Measurements from ENCODE around the gene PFKL. TPM values are rescaled to one million over a fixed set of nuclear protein-coding genes. Genes with fewer than 3 reads are reported as not detected.
A peak's percentile ranks its signal among the peaks of the same experiment; 100 is the strongest.

The PFKL gene
- total and polyA plus RNA-seq, 2 donors (not counting 1 experiment from before 2014, with no cell fraction given) = 267 to 318 TPM

DNA sequence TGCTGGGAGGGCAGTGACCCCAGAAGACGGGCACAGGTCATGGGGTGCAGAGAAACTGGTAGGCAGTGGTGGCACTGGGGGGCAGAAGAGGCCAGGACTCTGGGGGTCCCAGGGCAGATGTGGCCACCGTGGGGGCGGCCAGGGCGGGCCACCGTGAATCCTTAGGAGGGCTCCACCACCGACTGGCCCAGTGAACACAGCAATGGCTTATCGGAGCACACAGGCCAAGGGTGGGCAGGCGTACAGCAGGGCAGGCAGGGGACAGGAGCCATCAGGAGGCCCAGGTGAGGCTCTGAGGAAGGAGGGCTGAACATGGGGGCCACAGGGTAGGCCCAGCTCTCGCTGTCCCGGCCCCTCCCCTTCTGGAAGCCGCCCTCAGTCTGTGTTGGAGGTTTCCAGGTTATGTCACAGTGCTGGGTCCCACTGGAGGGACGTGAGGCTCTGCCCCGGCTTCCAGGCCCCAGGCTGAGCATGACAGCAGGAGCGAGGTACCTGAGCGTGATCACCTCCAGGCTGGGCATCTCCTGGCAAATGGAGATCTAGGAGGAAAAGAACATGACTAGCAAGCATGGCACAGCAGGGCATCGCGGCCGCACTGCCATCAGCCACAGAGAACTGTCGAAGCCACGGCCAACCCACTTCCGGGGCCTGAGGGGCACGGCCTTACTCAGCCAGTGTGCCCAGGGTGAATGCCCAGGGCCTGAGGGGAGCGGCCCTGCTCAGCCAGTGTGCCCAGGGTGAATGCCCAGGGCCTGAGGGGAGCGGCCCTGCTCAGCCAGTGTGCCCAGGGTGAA, 35.6 kb downstream of the PFKL start:
- H3K9me3 ChIP-seq (ENCODE audit: control extremely low read depth in 1 of 3, control insufficient read depth in 2 of 3, insufficient read depth in 1 of 3, low read length in 2 of 3) = no peaks in the 10 kb centered on the region
- no peak for DNase-seq
- no peak overlapping the region for H3K27ac Mint-ChIP-seq

DNA sequence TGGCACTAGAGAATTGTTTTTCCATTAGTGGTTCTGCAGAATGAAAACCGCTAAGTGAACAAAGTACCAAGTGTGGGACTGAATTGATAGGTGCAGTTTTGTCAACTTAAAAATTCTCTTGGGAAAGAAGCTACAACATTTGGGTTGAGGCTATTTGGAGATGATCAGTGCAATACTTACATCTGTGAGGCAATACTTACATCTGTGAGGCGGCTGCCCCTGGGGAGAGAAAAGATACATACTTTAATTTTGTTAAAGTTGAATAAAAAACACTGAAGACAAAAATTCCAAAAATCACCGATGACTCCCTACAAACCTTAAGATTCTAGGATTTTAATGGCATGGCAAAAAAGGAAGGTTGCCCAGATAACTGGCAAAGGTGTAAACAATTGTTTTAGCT, 37.6 kb downstream of the PFKL start:
- DNase-seq = no peak
- Mint-ChIP-seq H3K4me3 (peak overlapping the region; percentile 74), H3K4me1 (peaks cover 17% of the 10 kb centered on the region), H3K27ac (peak overlapping the region; percentile 93), H3K27me3 (no peaks in the 10 kb centered on the region), H3K9me3 (ENCODE audit: insufficient read depth) (no peaks in the 10 kb centered on the region)
- ChIA-PET CTCF (no interaction called here), POLR2A (interaction anchor here (0.7 kb wide), 1 partner anchor 8 kb away, joined by 3 read pairs; no protein-coding TSS in a partner anchor)
- no CpG with 5 or more reads among the region's 3 CpGs for WGBS (ENCODE audit: insufficient coverage)
- H3K36me3 ChIP-seq (replicated peaks in 1 of 2; ENCODE audit: control extremely low read depth in 1 of 2, control insufficient read depth in 1 of 2, extremely low read depth in 1 of 2, insufficient read depth in 2 of 2, low read length in 1 of 2) = peaks cover 0 to 20% of the 10 kb centered on the region in 2 experiments
- H4K20me1 ChIP-seq (ENCODE audit: control insufficient read depth, insufficient read depth, low read length, poor library complexity, severe bottlenecking) = peaks cover 25% of the 10 kb centered on the region
- H3K4me3 ChIP-seq (ENCODE audit: control extremely low read depth in 1 of 5, extremely low read depth in 1 of 5, insufficient read depth in 1 of 5, low read depth in 2 of 5, low read length in 4 of 5) = no peak overlapping the region
- peaks cover 10 to 18% of the 10 kb centered on the region in 2 donors for H3K4me1 ChIP-seq (ENCODE audit: control insufficient read depth in 2 of 2, insufficient read depth in 2 of 2, low read length in 2 of 2)
- no peak for TF ChIP-seq EZH2 (IDR thresholded peaks at IDR 0.05; ENCODE audit: borderline replicate concordance, insufficient read depth, low read depth, low read length, poor library complexity, severe bottlenecking)
- TF ChIP-seq, protein P1, sequence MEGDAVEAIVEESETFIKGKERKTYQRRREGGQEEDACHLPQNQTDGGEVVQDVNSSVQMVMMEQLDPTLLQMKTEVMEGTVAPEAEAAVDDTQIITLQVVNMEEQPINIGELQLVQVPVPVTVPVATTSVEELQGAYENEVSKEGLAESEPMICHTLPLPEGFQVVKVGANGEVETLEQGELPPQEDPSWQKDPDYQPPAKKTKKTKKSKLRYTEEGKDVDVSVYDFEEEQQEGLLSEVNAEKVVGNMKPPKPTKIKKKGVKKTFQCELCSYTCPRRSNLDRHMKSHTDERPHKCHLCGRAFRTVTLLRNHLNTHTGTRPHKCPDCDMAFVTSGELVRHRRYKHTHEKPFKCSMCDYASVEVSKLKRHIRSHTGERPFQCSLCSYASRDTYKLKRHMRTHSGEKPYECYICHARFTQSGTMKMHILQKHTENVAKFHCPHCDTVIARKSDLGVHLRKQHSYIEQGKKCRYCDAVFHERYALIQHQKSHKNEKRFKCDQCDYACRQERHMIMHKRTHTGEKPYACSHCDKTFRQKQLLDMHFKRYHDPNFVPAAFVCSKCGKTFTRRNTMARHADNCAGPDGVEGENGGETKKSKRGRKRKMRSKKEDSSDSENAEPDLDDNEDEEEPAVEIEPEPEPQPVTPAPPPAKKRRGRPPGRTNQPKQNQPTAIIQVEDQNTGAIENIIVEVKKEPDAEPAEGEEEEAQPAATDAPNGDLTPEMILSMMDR (IDR thresholded peaks at IDR 0.05) = no peak
- no peak overlapping the region for H3K9ac ChIP-seq (ENCODE audit: low read length)
- no peak overlapping the region for H2AFZ ChIP-seq (ENCODE audit: insufficient read depth, low read depth, low read length, poor library complexity, severe bottlenecking)
- no peaks in the 10 kb centered on the region for H3K27me3 ChIP-seq (replicated peaks in 1 of 4; ENCODE audit: control extremely low read depth in 1 of 4, control insufficient read depth in 3 of 4, insufficient read depth in 4 of 4, low read length in 3 of 4)
- no peaks in the 10 kb centered on the region for H3K79me2 ChIP-seq (ENCODE audit: control insufficient read depth, insufficient read depth, low read length)
- H3K9me3 ChIP-seq (ENCODE audit: control extremely low read depth in 1 of 3, control insufficient read depth in 2 of 3, insufficient read depth in 1 of 3, low read length in 2 of 3) = no peaks in the 10 kb centered on the region
- ATAC-seq (ENCODE audit: low read depth) = no peak
- H3K4me2 ChIP-seq (replicated peaks; ENCODE audit: low read depth, low read length, poor library complexity, severe bottlenecking) = no peak overlapping the region
- peak overlapping the region in 1 of 2 donors; percentile 61 for H3K27ac ChIP-seq (ENCODE audit: low read length in 2 of 2)
- intact Hi-C loops (cut with micrococcal nuclease) = loop anchor here (5.0 kb wide), 1 partner anchor 325 kb away; the partner anchor contains the start of gene TRAPPC10

More for the DNA sequence above, 35.6 kb downstream of the PFKL start:
- TF ChIP-seq EZH2 (IDR thresholded peaks at IDR 0.05; ENCODE audit: borderline replicate concordance, insufficient read depth, low read depth, low read length, poor library complexity, severe bottlenecking) = no peak
- TF ChIP-seq, protein P1 (IDR thresholded peaks at IDR 0.05) = no peak
- Histone ChIP-seq H3K4me2 (replicated peaks; ENCODE audit: low read depth, low read length, poor library complexity, severe bottlenecking) (no peak overlapping the region), H3K79me2 (ENCODE audit: control insufficient read depth, insufficient read depth, low read length) (no peaks in the 10 kb centered on the region), H2AFZ (ENCODE audit: insufficient read depth, low read depth, low read length, poor library complexity, severe bottlenecking) (no peak overlapping the region), H4K20me1 (ENCODE audit: control insufficient read depth, insufficient read depth, low read length, poor library complexity, severe bottlenecking) (peaks cover 30% of the 10 kb centered on the region), H3K4me1 (ENCODE audit: control insufficient read depth in 2 of 2, insufficient read depth in 2 of 2, low read length in 2 of 2) (peaks cover 9 to 18% of the 10 kb centered on the region in 2 donors), H3K27me3 (replicated peaks in 1 of 4; ENCODE audit: control extremely low read depth in 1 of 4, control insufficient read depth in 3 of 4, insufficient read depth in 4 of 4, low read length in 3 of 4) (no peaks in the 10 kb centered on the region), H3K36me3 (replicated peaks in 1 of 2; ENCODE audit: control extremely low read depth in 1 of 2, control insufficient read depth in 1 of 2, extremely low read depth in 1 of 2, insufficient read depth in 2 of 2, low read length in 1 of 2) (peaks cover 0 to 33% of the 10 kb centered on the region in 2 experiments), H3K9ac (ENCODE audit: low read length) (no peak overlapping the region), H3K4me3 (ENCODE audit: control extremely low read depth in 1 of 5, extremely low read depth in 1 of 5, insufficient read depth in 1 of 5, low read depth in 2 of 5, low read length in 4 of 5) (no peak overlapping the region), H3K27ac (ENCODE audit: low read length in 2 of 2) (no peak overlapping the region)
- ATAC-seq (ENCODE audit: low read depth) = no peak
- Mint-ChIP-seq H3K27me3 (no peaks in the 10 kb centered on the region), H3K4me3 (no peak overlapping the region), H3K9me3 (ENCODE audit: insufficient read depth) (no peaks in the 10 kb centered on the region), H3K4me1 (peaks cover 15% of the 10 kb centered on the region)
- intact Hi-C loops (cut with micrococcal nuclease) = loop anchor here (5.0 kb wide), 1 partner anchor 323 kb away; the partner anchor contains the start of gene TRAPPC10
- POLR2A ChIA-PET = no interaction called here
- 95% methylated on average over 22 of the region's 24 CpGs for WGBS (ENCODE audit: insufficient coverage)
- CTCF ChIA-PET = no interaction called here
